IMR-90 (cell line): ENCODE results near the gene PNKD.

Experiments used
- CEBPB ChIP-seq: IDR thresholded peaks from 2 replicates; pipeline ENCODE4 v1.6.1; 2012; ENCODE audit warnings: low read depth, low read length, improper control_type of control experiment
- CHD1 ChIP-seq: IDR thresholded peaks from 2 replicates; pipeline ENCODE4 v1.6.1; 2012; ENCODE audit warnings: low read depth, low read length, improper control_type of control experiment
- CTCF ChIP-seq: conservative IDR thresholded peaks from 2 replicates; pipeline ENCODE4 v1.5.1; 2012; ENCODE audit warnings: mild to moderate bottlenecking, low read depth, low read length, improper control_type of control experiment
- ELK1 ChIP-seq: fragments of 150-350 bp; IDR thresholded peaks from 2 replicates; pipeline ENCODE4 v1.6.1; 2016; ENCODE audit warnings: low read depth, mild to moderate bottlenecking, low read length, moderate library complexity, borderline replicate concordance
- MAFK ChIP-seq: IDR thresholded peaks from 2 replicates; pipeline ENCODE4 v1.6.1; 2012; ENCODE audit warnings: low read depth, low read length, improper control_type of control experiment
- POLR2A ChIP-seq: IDR thresholded peaks from 2 replicates; pipeline ENCODE4 v1.6.1; 2012; ENCODE audit warnings: mild to moderate bottlenecking, low read depth, low read length
- RAD21 ChIP-seq: IDR thresholded peaks from 2 replicates; pipeline ENCODE4 v1.6.1; 2012; ENCODE audit warnings: low read length, improper control_type of control experiment
- RCOR1 ChIP-seq: IDR thresholded peaks from 2 replicates; pipeline ENCODE4 v1.6.1; 2012; ENCODE audit warnings: mild to moderate bottlenecking, low read length, improper control_type of control experiment; ENCODE audit not compliant: insufficient replicate concordance
- RFX5 ChIP-seq: IDR thresholded peaks from 2 replicates; pipeline ENCODE4 v1.8.0; 2012; ENCODE audit warnings: low read depth, mild to moderate bottlenecking, low read length, moderate library complexity

- TF ChIP-seq RFX5 (no peak), ELK1 (no peak), POLR2A (no peak), CTCF (no peak), RCOR1 (no peak), CEBPB (no peak), RAD21 (no peak), MAFK (no peak), CHD1 (no peak)
These were observed 4.3 kb downstream of the PNKD start for GRCh38 chr2:218274586-218274985.
